ENCODE results near the gene PHACTR1. TPM values are rescaled to one million over a fixed set of nuclear protein-coding genes. Genes with fewer than 3 reads are reported as not detected.

The PHACTR1 gene
- total RNA-seq, 1 experiment from 2014 or later: 15.5 TPM

GRCh38 chr6:13079096-13079723 is 362.6 kb downstream of the PHACTR1 start:
- Mint-ChIP-seq H3K36me3 (no peaks in the 10 kb centered on the region), H3K27ac (peak overlapping the region; percentile 23; the same call in 1 of the 2 replicates), H3K27me3 (ENCODE audit: low read depth) (no peaks in the 10 kb centered on the region), H3K4me1 (peaks cover 27% of the 10 kb centered on the region), H3K9me3 (peaks cover 5% of the 10 kb centered on the region), H3K4me3 (no peak overlapping the region)
- DNase-seq (ENCODE audit: low spot score): no peak
- TF ChIP-seq ZNF138 (CRISPR knock-in tag; conservative IDR thresholded peaks at IDR 0.05): no peak
- no peak for TF ChIP-seq PRDM15 (CRISPR knock-in tag; IDR thresholded peaks at IDR 0.05)
- TF ChIP-seq ZBTB43 (CRISPR knock-in tag; IDR thresholded peaks at IDR 0.05): no peak
- TF ChIP-seq MXD4 (CRISPR knock-in tag; IDR thresholded peaks at IDR 0.05; ENCODE audit: borderline replicate concordance): no peak
- TF ChIP-seq ZMAT4 (CRISPR knock-in tag; IDR thresholded peaks at IDR 0.05): no peak
- no peak for TF ChIP-seq NFATC4 (CRISPR knock-in tag; IDR thresholded peaks at IDR 0.05)
- TF ChIP-seq NR3C1 (CRISPR knock-in tag; conservative IDR thresholded peaks at IDR 0.05; ENCODE audit: low read depth): no peak
- TF ChIP-seq CBFB (CRISPR knock-in tag; IDR thresholded peaks at IDR 0.05; ENCODE audit: low read depth): no peak
- no peak for TF ChIP-seq CREM (CRISPR knock-in tag; IDR thresholded peaks at IDR 0.05)
- no peak for TF ChIP-seq TCF7 (CRISPR knock-in tag; IDR thresholded peaks at IDR 0.05; ENCODE audit: low read depth)
- no peak for TF ChIP-seq TEAD1 (CRISPR knock-in tag; IDR thresholded peaks at IDR 0.05)
- no peak for TF ChIP-seq ARID4B (CRISPR knock-in tag; IDR thresholded peaks at IDR 0.05; ENCODE audit: borderline replicate concordance)
- TF ChIP-seq TEAD4 (CRISPR knock-in tag; IDR thresholded peaks at IDR 0.05): no peak
- no peak for TF ChIP-seq ETV6 (CRISPR knock-in tag; IDR thresholded peaks at IDR 0.05)
- POLR2A ChIA-PET: no interaction called here
- no peak for ATAC-seq
- CTCF ChIA-PET: interaction anchor here (1.0 kb wide), 1 partner anchor 17 kb away, joined by 3 read pairs; no protein-coding TSS in a partner anchor

- ChIA-PET POLR2A (no interaction called here), CTCF (no interaction called here)
- H3K27me3 Mint-ChIP-seq (ENCODE audit: low read depth): no peaks in the 10 kb centered on the region
- H3K4me3 Mint-ChIP-seq: no peak overlapping the region
- ATAC-seq (no peak), DNase-seq (ENCODE audit: low spot score) (no peak)
- H3K36me3 Mint-ChIP-seq: no peaks in the 10 kb centered on the region
- H3K4me1 Mint-ChIP-seq: peaks cover 25% of the 10 kb centered on the region
- peaks cover 5% of the 10 kb centered on the region for H3K9me3 Mint-ChIP-seq
- no peak overlapping the region for H3K27ac Mint-ChIP-seq
- TF ChIP-seq CTCF (IDR thresholded peaks at IDR 0.05): no peak
- no peak for TF ChIP-seq NR3C1 (CRISPR knock-in tag; conservative IDR thresholded peaks at IDR 0.05; ENCODE audit: low read depth)
- no peak for TF ChIP-seq STAT6 (CRISPR knock-in tag; conservative IDR thresholded peaks at IDR 0.05; ENCODE audit: low read depth)
- TF ChIP-seq ATF3 (CRISPR knock-in tag; conservative IDR thresholded peaks at IDR 0.05): no peak
- no peak for TF ChIP-seq FOXK1 (CRISPR knock-in tag; IDR thresholded peaks at IDR 0.05)
Observed at GRCh38 chr6:13080462-13081188, 364.1 kb downstream of the PHACTR1 start.

Data from WTC11 (cell line).